OCI-LY3 (cell line): ENCODE results near the gene FERMT3.

Experiments used
- EZH2phosphoT487 ChIP-seq: fragments of 200-600 bp; shearing (Covaris generic); IDR thresholded peaks from 2 replicates; pipeline ENCODE4 v1.6.1; 2018; ENCODE audit warnings: antibody characterized with exemption, mixed run types, low read depth
- TF ChIP-seq, protein P1 (sequence below): fragments of 200-600, 300-600 bp; sonication (generic); IDR thresholded peaks from 2 replicates; pipeline ENCODE4 v1.5.1; 2014; ENCODE audit warnings: antibody characterized with exemption, low read length, low read depth

DNA sequence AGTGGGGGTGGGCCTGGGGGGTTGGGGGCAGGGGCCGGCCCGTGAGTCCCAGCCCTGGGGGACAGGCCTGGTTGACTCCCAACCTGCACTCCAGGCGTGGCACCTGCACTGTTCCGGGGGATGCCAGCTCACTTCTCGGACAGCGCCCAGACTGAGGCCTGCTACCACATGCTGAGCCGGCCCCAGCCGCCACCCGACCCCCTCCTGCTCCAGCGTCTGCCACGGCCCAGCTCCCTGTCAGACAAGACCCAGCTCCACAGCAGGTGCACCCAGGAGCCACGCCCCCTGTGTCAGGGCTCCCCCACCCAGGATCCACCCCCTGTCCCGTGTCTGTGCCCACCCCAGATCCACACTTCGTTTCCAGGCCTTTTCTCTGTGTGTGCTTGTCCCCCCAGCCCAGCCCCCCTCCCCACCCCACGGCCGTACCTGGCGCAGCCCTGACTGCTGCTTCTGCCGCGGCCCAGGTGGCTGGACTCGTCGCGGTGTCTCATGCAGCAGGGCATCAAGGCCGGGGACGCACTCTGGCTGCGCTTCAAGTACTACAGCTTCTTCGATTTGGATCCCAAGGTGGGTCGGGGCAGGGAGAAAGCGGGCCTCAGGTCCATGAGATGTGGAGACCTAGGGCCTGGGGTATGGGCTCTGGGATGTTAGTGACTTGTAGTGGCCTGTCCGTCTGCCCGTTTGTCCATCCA lies 4.8 kb downstream of the FERMT3 start:
- TF ChIP-seq, protein P1, sequence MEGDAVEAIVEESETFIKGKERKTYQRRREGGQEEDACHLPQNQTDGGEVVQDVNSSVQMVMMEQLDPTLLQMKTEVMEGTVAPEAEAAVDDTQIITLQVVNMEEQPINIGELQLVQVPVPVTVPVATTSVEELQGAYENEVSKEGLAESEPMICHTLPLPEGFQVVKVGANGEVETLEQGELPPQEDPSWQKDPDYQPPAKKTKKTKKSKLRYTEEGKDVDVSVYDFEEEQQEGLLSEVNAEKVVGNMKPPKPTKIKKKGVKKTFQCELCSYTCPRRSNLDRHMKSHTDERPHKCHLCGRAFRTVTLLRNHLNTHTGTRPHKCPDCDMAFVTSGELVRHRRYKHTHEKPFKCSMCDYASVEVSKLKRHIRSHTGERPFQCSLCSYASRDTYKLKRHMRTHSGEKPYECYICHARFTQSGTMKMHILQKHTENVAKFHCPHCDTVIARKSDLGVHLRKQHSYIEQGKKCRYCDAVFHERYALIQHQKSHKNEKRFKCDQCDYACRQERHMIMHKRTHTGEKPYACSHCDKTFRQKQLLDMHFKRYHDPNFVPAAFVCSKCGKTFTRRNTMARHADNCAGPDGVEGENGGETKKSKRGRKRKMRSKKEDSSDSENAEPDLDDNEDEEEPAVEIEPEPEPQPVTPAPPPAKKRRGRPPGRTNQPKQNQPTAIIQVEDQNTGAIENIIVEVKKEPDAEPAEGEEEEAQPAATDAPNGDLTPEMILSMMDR = no peak
- no peak for TF ChIP-seq EZH2phosphoT487
